ENCODE results near the gene EIF2S3B. TPM values are rescaled to one million over a fixed set of nuclear protein-coding genes. Genes with fewer than 3 reads are reported as not detected.

The EIF2S3B gene
- total and polyA plus RNA-seq, 2 experiments from 2014 or later, result 0.39 to 8.9 TPM

- no peaks in the 10 kb centered on the region for H3K9me2 ChIP-seq (ENCODE audit: insufficient read depth)
- no peak for DNase-seq
- in situ Hi-C loops (cut with MboI), result no loop called here
- H3K4me3 ChIP-seq, result no peak overlapping the region
- no peaks in the 10 kb centered on the region for H3F3A ChIP-seq (ENCODE audit: insufficient read depth)
- TF ChIP-seq EZH2 (IDR thresholded peaks at IDR 0.05; ENCODE audit: insufficient read depth, poor library complexity, severe bottlenecking), result no peak
- TF ChIP-seq EZH2phosphoT487 (IDR thresholded peaks at IDR 0.05; ENCODE audit: insufficient read depth, low read depth), result no peak
- no peak overlapping the region for H2AFZ ChIP-seq
- H3K4me2 ChIP-seq (ENCODE audit: unreplicated experiment), result no peak overlapping the region
- no peaks in the 10 kb centered on the region for H3K79me2 ChIP-seq (ENCODE audit: insufficient read depth)
- WGBS, 2 experiments (ENCODE audit: low coverage in 1 of 2, low lambda C conversion rate in 2 of 2, missing lambda C conversion rate in 2 of 2), result 93 to 96% methylated on average over 7 of the region's 7 CpGs
- H3K27ac ChIP-seq, result no peak overlapping the region
- no peaks in the 10 kb centered on the region for H3K9me3 ChIP-seq (ENCODE audit: low read depth)
- H3K27me3 ChIP-seq (replicated peaks; ENCODE audit: insufficient read depth), result no peaks in the 10 kb centered on the region
- H3K36me3 ChIP-seq (ENCODE audit: low read depth), result no peaks in the 10 kb centered on the region
- no peaks in the 10 kb centered on the region for H3K4me1 ChIP-seq (ENCODE audit: insufficient read depth)
- no peaks in the 10 kb centered on the region for H4K20me1 ChIP-seq (ENCODE audit: insufficient read depth)
- no peak overlapping the region for H3K9ac ChIP-seq
Observed at GRCh38 chr12:10554756-10555481, 49.2 kb downstream of the EIF2S3B start.

DNA sequence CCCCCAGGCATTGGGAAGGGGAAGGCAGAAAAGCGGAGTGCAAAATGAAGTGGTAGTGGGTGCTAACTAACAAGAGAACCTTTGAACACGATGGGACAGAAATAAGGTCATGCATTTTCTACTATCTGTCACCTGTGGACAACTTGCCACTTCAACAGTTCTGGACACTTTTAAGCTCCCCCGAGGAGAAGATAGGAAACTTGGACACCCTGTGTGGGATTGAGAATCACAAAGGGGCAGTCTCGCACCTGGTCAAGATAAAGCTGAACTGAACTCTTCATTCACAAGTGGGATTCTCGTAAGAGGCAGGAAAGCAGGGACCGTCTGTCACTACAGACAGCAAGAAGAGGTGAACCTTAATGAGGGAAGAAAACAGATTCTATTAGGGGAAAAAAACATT, 51.6 kb downstream of the EIF2S3B start:
- no peaks in the 10 kb centered on the region for H3K27me3 ChIP-seq (replicated peaks; ENCODE audit: insufficient read depth)
- no peaks in the 10 kb centered on the region for H3K36me3 ChIP-seq (ENCODE audit: low read depth)
- 77 to 85% methylated on average over 6 of the region's 6 CpGs for WGBS, 2 experiments (ENCODE audit: low coverage in 1 of 2, low lambda C conversion rate in 2 of 2, missing lambda C conversion rate in 2 of 2)
- in situ Hi-C loops (cut with MboI), result no loop called here
- DNase-seq, result no peak
- no peak overlapping the region for H3K4me3 ChIP-seq
- TF ChIP-seq EZH2 (IDR thresholded peaks at IDR 0.05; ENCODE audit: insufficient read depth, poor library complexity, severe bottlenecking) (no peak), EZH2phosphoT487 (IDR thresholded peaks at IDR 0.05; ENCODE audit: insufficient read depth, low read depth) (no peak)
- H3K4me2 ChIP-seq (ENCODE audit: unreplicated experiment), result no peak overlapping the region
- H3F3A ChIP-seq (ENCODE audit: insufficient read depth), result no peaks in the 10 kb centered on the region
- H3K9me3 ChIP-seq (ENCODE audit: low read depth), result no peaks in the 10 kb centered on the region
- no peaks in the 10 kb centered on the region for H3K79me2 ChIP-seq (ENCODE audit: insufficient read depth)
- H3K9ac ChIP-seq, result no peak overlapping the region
- H4K20me1 ChIP-seq (ENCODE audit: insufficient read depth), result no peaks in the 10 kb centered on the region
- H2AFZ ChIP-seq, result no peak overlapping the region
- no peaks in the 10 kb centered on the region for H3K4me1 ChIP-seq (ENCODE audit: insufficient read depth)
- H3K9me2 ChIP-seq (ENCODE audit: insufficient read depth), result no peaks in the 10 kb centered on the region
- no peak overlapping the region for H3K27ac ChIP-seq

GRCh38 chr12:10557766-10558165, 52.1 kb downstream of the EIF2S3B start:
- 68 to 71% methylated on average over 2 of the region's 2 CpGs for WGBS, 2 experiments (ENCODE audit: low coverage in 1 of 2, low lambda C conversion rate in 2 of 2, missing lambda C conversion rate in 2 of 2)
- H3F3A ChIP-seq (ENCODE audit: insufficient read depth), result no peaks in the 10 kb centered on the region

More at GRCh38 chr12:10557766-10558165, 52.1 kb downstream of the EIF2S3B start:
- no peak for DNase-seq
- Histone ChIP-seq H3K4me2 (ENCODE audit: unreplicated experiment) (no peak overlapping the region), H3K9me3 (ENCODE audit: low read depth) (no peaks in the 10 kb centered on the region), H3K27me3 (replicated peaks; ENCODE audit: insufficient read depth) (no peaks in the 10 kb centered on the region), H3K79me2 (ENCODE audit: insufficient read depth) (no peaks in the 10 kb centered on the region), H3K4me3 (no peak overlapping the region), H3K27ac (no peak overlapping the region), H4K20me1 (ENCODE audit: insufficient read depth) (no peaks in the 10 kb centered on the region), H3K9me2 (ENCODE audit: insufficient read depth) (no peaks in the 10 kb centered on the region), H3K4me1 (ENCODE audit: insufficient read depth) (no peaks in the 10 kb centered on the region; the same call in 1 of the 2 replicates), H3K9ac (no peak overlapping the region), H3K36me3 (ENCODE audit: low read depth) (no peaks in the 10 kb centered on the region), H2AFZ (no peak overlapping the region)
- in situ Hi-C loops (cut with MboI), result no loop called here
- TF ChIP-seq EZH2phosphoT487 (IDR thresholded peaks at IDR 0.05; ENCODE audit: insufficient read depth, low read depth) (no peak), EZH2 (IDR thresholded peaks at IDR 0.05; ENCODE audit: insufficient read depth, poor library complexity, severe bottlenecking) (no peak)

Small RNAs within 50 kb of the gene (small RNA-seq; reads per million reads assigned to genes)
- gene SLC25A39P2 (ENCODE audit: low read depth, low replicate concordance), result not detected

Other genes starting within 250 kb of the EIF2S3B start
- 0.11 and 0.13 TPM in 2 replicates for gene KLRD1, start 198.0 kb upstream of the EIF2S3B start, total RNA-seq (2014; rRNA removed; shearing (Covaris generic))
- gene KLRD1, start 198.0 kb upstream of the EIF2S3B start, polyA plus RNA-seq (2016; fragmentation: Nextera tagmentation; extraction: Ambion mirVana), result 0.01 and 0.25 TPM in 2 replicates
- gene KLRK1, start 115.8 kb upstream of the EIF2S3B start, total RNA-seq (2014; rRNA removed; shearing (Covaris generic)), result not detected in 2 replicates
- not detected in 2 replicates for gene KLRK1, start 115.8 kb upstream of the EIF2S3B start, polyA plus RNA-seq (2016; fragmentation: Nextera tagmentation; extraction: Ambion mirVana)
- not detected in 2 replicates for gene KLRC4, start 96.1 kb upstream of the EIF2S3B start, total RNA-seq (2014; rRNA removed; shearing (Covaris generic))
- not detected in 2 replicates for gene KLRC4, start 96.1 kb upstream of the EIF2S3B start, polyA plus RNA-seq (2016; fragmentation: Nextera tagmentation; extraction: Ambion mirVana)
- gene KLRC3, start 85.3 kb upstream of the EIF2S3B start, total RNA-seq (2014; rRNA removed; shearing (Covaris generic)), result not detected in 2 replicates
- not detected in 2 replicates for gene KLRC3, start 85.3 kb upstream of the EIF2S3B start, polyA plus RNA-seq (2016; fragmentation: Nextera tagmentation; extraction: Ambion mirVana)
- gene KLRC2, start 69.9 kb upstream of the EIF2S3B start, total RNA-seq (2014; rRNA removed; shearing (Covaris generic)), result not detected in 2 replicates
- gene KLRC2, start 69.9 kb upstream of the EIF2S3B start, polyA plus RNA-seq (2016; fragmentation: Nextera tagmentation; extraction: Ambion mirVana), result not detected in 2 replicates
- gene KLRC1, start 52.5 kb upstream of the EIF2S3B start, total RNA-seq (2014; rRNA removed; shearing (Covaris generic)), result not detected in 2 replicates
- gene KLRC1, start 52.5 kb upstream of the EIF2S3B start, polyA plus RNA-seq (2016; fragmentation: Nextera tagmentation; extraction: Ambion mirVana), result not detected in 2 replicates
- 16.6 and 27.8 TPM in 2 replicates for gene MAGOHB, start 107.7 kb downstream of the EIF2S3B start, total RNA-seq (2014; rRNA removed; shearing (Covaris generic))
- gene MAGOHB, start 107.7 kb downstream of the EIF2S3B start, polyA plus RNA-seq (2016; fragmentation: Nextera tagmentation; extraction: Ambion mirVana), result 72.4 and 78.0 TPM in 2 replicates
- gene STYK1, start 168.2 kb downstream of the EIF2S3B start, total RNA-seq (2014; rRNA removed; shearing (Covaris generic)), result 1.1 TPM in 1 of 2 replicates, not detected in the other
- 0.89 and 0.93 TPM in 2 replicates for gene STYK1, start 168.2 kb downstream of the EIF2S3B start, polyA plus RNA-seq (2016; fragmentation: Nextera tagmentation; extraction: Ambion mirVana)
- 75.6 and 108 TPM in 2 replicates for gene YBX3, start 217.4 kb downstream of the EIF2S3B start, total RNA-seq (2014; rRNA removed; shearing (Covaris generic))
- gene YBX3, start 217.4 kb downstream of the EIF2S3B start, polyA plus RNA-seq (2016; fragmentation: Nextera tagmentation; extraction: Ambion mirVana), result 215 and 216 TPM in 2 replicates